HG03064 (cell line): ENCODE results near the gene PLK5.

ENCODE experiments used
- ATAC-seq: cut with Tn5 transposase; IDR thresholded peaks from one replicate; pipeline ENCODE4 v1.9.1; 2021; ENCODE audit warnings: low read depth; ENCODE audit not compliant: unreplicated experiment

Gene PLK5

DNA sequence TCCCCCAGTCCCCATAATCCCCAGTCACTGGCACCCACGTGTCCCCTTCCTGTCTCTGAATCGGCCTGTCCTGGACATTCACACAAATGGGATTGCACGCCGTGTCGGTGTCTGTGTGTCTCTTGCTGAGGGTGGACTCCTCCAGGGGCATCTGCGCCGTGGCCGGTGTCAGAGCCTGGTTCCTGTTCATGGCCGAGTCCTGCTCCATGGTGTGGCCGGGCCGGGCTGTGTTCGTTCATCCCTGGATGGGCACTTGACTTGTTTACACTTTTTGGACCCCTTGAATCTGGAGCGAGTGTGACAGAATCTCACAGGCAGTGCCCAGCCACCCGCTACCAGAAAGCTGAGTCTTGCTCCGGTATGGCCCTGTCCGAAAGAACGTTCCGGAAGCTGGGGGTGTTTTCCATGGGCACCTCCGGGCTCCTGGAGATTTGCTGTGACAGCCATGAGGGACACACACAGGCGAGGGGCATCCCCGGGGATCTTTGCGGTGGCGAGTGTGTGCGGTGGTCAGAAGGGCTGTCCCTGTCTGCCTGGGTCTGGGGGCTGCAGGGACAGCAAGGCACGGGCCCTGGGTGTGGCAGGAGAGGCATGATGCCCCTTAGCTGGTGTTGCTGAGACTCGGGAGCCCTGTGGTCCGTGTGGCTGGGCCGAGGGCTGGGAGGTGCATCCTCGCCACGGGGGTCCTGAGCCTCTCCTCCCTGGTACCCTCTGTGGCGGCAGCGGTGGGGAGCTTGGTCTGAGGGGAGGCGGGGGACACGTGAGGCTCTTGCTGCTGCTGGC lies 50.7 kb downstream of the PLK5 start:
- ATAC-seq = no peak

- no peak for ATAC-seq
These were observed 51.7 kb downstream of the PLK5 start for GRCh38 chr19:1575323-1576241.

DNA sequence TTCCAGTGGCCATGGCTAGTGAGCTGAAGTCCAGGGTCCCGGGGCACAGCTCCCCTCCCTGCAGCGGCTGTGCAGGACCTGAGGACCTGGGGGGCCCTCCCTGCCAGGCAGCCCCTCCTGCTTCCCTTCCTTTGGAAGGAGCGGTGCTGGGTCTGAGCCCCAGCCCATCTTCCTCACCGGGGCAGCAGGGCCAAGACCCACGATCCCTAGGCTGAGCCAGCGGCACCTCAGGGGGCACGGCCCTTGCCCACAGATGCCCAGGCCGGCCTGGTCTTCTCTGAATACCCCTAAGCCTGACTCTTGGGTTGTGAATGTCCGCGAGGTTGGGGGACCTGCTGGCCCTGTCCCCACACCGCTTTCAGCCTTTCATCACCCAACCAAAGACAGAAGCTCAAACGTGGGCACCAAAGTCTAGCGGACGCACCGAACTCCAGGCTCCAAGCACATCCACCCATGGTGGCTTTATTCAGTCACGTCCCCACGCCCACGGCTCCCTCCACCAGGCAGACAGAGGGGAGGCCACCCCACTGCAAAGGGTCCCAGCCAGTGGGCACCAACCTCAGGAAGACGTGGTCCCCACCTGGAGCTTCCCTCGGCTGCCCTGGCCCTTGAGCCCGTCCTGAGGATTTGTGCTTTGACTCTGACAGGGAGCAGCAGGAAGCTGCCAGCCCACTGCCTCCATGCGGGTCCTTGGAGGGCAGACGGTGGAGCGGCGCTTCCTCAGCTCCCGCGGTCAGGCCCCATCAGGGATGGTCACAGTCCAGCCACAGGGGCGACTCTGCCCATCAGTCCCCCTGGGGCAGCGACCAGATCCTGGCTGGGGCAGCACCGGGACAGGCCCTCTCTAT lies 52.6 kb downstream of the PLK5 start:
- ATAC-seq = no peak

DNA sequence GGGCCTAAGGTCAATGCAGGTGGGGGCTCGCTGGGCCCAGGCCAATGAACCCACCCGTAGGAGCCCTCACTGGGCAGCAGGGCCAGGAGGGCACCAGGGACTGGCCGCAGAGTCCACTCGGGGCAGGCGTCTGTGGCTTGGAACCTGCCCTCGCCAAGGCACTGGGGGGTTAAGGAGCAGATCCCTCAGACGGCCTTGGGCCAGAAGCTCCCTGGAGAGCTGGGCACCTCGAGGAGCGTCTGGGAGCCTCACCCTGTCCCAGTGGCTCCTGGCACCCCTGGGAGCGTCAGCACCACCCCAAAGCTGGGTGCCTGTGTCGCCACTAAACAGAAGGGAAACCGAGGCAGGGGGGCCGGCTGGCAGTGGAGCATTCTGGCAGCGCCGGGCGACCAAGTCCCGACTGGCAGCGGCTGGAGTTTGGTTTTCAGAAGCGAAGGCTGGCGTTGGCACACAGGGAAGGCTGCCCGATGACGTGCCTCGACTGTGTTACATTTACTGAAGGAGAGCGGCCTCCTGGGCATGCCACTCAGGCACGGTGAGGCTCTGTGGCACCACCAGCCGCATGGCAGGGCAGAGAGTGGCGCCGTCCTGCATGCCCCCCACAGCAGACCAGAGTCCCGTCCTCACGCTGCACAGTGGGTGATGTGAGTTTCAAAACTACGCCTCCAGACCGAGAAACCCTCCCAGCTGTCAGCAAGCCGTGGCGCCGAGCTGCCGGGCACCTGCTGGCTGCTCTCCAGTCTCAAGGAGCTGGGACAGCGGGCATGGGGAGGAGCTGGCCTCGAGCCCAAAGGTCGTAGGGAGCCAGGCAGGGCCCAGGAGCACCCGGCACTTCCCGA lies 53.4 kb downstream of the PLK5 start:
- ATAC-seq = no peak

GRCh38 chr19:1577929-1578618 lies 54.2 kb downstream of the PLK5 start:
- ATAC-seq = no peak

DNA sequence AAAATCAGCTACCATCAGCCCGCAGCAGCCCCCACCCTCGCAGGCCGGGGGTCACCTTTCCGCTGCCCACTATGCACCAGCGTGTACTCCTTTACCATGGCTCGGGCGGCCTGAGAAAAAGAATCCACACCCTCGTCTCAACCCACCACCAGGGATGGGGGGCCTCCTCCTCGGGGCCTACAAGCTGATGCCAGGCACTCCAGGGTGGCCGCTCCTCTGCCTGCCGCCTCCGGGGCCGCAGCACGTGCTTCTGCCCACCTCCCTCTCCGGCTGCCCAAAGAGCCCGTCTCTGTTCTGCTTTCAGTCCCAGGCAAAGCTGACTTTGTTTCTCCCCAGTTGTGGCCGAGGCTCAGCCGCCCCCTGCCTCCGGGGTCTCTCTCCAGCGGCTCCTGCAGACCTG lies 55.3 kb downstream of the PLK5 start:
- ATAC-seq = no peak

DNA sequence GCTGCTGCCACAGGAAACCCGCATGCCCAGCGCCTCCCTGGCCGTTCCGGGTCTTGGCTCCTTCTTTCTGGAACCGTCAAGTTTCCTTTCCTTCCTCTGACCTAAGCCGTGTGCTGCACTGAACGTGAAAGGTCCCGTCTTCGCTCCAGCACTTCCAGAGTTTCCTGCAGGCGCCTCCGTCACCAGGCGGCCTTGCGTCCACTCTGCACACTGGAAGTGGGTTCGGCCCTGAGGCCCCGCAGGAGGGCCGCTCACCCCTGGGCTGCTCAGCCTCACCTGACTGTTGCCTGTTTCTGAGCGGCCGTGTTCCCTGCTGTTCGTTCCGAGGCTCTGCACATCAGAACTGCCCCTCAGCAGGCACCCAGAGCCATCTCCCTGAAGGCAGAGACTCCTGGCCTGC lies 56.5 kb downstream of the PLK5 start:
- no peak for ATAC-seq

DNA sequence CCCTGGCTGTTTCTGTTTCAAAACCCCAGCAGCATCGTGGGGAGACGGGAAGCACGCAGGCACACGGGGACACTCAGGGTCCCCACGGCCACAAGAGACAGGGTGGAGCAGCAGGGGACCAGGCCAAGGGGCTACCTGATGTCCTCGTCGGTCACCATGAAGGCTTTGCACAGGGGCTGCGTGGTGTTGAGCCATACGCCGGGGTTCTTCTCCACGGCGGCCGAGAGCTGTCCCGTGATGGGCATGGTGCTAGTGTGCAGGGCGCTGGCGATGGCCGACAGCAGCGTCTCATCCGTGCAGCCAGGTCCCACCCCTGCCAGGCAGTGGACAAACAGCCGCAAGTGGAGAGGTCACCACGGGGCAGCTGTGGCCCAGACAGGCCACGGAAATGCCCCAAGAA lies 57.1 kb downstream of the PLK5 start:
- no peak for ATAC-seq

DNA sequence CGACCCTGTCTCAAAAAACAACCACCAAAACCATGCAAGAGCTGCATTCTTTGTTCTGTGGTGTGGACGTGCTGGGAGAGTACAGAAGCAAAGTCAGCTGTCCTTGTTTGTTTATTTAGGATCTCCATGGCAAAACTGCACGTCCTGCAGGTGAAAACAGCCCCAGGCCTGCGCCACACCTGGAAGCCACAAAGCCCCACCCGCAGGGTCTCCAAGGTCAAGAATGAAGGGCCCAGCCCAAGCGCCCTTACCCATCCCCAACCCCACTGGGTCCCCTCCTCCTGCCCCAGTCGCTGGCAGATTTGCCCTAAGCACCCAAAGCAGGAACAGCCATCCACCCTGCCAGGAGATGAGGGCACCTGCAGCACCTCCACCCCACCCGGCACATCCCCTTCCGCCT lies 58.3 kb downstream of the PLK5 start:
- no peak for ATAC-seq

- ATAC-seq = no peak
These were observed 60.8 kb downstream of the PLK5 start for GRCh38 chr19:1584500-1585242.

DNA sequence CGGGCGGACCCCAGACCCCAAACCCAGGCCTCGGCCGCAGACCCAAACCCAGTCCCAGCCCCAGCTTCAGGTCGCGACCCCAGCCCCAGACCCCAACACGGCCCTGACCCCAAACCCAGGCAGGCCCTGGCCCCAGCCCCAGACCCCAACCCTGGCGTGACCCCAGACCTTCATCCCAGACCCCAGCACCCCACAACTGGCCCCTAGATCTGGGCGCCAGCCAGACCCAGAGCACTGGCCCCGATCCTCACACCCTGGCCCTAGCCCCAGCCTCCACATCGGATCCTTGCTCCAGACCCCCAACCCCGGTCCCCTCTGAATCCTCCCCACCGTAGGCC lies 61.3 kb downstream of the PLK5 start:
- no peak for ATAC-seq
